ENCODE measurements around the gene MLC1. TPM values are rescaled to one million over a fixed set of nuclear protein-coding genes. Genes with fewer than 3 reads are reported as not detected.

The MLC1 gene
- total RNA-seq, 2 experiments from 2014 or later: 0.16 TPM; not detected in 1

DNA sequence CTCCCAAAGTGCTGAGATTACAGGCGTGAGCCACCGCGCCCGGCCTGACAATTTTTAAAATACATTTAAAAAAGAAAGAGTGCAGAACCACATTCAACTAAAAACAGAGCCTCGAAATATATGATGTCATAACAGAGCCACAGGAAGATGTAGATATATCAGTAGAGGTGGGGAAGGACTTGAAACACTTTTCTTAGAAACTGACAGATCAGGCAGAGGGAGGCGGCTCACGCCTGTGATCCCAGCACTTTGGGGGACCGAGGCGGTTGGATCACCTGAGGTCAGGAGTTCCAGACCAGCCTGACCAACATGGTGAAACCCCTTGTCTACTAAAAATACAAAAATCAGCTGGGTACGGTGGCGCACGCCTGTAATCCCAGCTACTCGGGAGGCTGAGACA lies 7.0 kb downstream of the MLC1 start:
- ChIA-PET CTCF (ENCODE audit: unreplicated experiment) (no interaction called here), POLR2A (interaction anchor here (0.5 kb wide), 1 partner anchor 421 kb away, joined by 3 read pairs; no protein-coding TSS in a partner anchor)
- Histone ChIP-seq H4K20me1 (ENCODE audit: insufficient read depth, low read length) (no peaks in the 10 kb centered on the region), H3K27ac (ENCODE audit: low read depth, low read length, poor library complexity, severe bottlenecking) (no peak overlapping the region), H3K36me3 (ENCODE audit: insufficient read depth, low read length) (no peaks in the 10 kb centered on the region), H3K4me1 (ENCODE audit: insufficient read depth, low read length, poor library complexity, severe bottlenecking) (peaks cover 26% of the 10 kb centered on the region), H3K9me2 (ENCODE audit: insufficient read depth, low read length) (no peaks in the 10 kb centered on the region), H2AFZ (ENCODE audit: low read length) (no peak overlapping the region), H3K9me3 (ENCODE audit: low read length) (no peaks in the 10 kb centered on the region), H3K4me3 (ENCODE audit: low read depth, low read length, poor library complexity, severe bottlenecking) (no peak overlapping the region), H3K79me2 (ENCODE audit: insufficient read depth, low read depth, low read length) (no peaks in the 10 kb centered on the region), H3K4me2 (ENCODE audit: low read length) (no peak overlapping the region)
- intact Hi-C loops (cut with micrococcal nuclease; ENCODE audit: unreplicated experiment): no loop called here
- no TSS peak for BruUV-seq (replicated peaks)
- no peak for DNase-seq (ENCODE audit: low spot score)
- TF ChIP-seq EZH2phosphoT487 (IDR thresholded peaks at IDR 0.05; ENCODE audit: borderline replicate concordance, low read depth, low read length) (no peak), CTCF (conservative IDR thresholded peaks at IDR 0.05; ENCODE audit: low read length) (no peak)

DNA sequence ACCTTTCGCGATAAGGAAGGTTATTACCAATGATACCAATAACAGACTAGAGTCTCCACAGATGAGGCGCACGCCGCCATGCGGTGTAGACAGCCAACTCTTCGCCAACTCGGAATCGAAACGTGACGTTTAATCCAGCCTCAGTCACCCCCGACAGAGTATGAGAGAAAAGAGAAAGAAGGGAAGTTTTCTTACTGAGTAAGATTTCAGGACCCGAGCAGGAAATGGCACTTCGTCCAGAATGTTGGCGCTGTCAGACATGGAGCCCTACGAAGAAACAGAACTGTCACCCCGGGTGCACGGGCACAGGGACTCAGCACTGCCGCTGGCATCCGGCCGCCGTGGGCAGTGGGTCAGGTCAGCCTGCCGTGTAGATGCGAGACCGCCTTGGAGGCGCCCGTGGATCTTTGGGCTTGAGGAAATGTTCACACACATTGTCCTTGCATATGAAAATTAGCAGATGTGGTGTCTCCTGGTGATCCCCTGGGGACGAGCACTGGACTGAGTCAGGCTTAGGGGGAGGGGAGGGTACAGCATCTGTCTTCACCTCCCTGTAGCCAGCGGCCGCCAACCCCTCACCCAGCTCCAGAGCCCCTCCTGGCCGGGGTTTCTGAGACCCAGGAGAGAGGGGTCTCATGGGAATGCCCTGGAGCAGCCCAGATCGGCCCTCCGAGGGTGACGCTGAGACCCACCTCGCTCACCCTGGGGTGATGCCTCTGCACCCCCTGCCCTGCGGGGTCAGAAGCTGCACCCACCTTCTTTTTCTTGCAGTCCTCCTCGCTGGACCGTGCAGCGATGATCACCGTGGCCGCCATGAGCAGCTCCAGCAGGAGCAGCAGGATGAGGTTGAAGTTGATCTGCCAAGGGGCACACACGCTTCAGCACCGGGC lies 8.3 kb downstream of the MLC1 start:
- BruUV-seq (replicated peaks): no TSS peak
- peaks cover 26% of the 10 kb centered on the region for H3K4me1 ChIP-seq (ENCODE audit: insufficient read depth, low read length, poor library complexity, severe bottlenecking)
- H2AFZ ChIP-seq (ENCODE audit: low read length): peak overlapping the region; percentile 42; the same call in 1 of the 2 replicates
- no peaks in the 10 kb centered on the region for H3K9me2 ChIP-seq (ENCODE audit: insufficient read depth, low read length)
- intact Hi-C loops (cut with micrococcal nuclease; ENCODE audit: unreplicated experiment): no loop called here
- no peaks in the 10 kb centered on the region for H3K9me3 ChIP-seq (ENCODE audit: low read length)
- no peak for TF ChIP-seq EZH2phosphoT487 (IDR thresholded peaks at IDR 0.05; ENCODE audit: borderline replicate concordance, low read depth, low read length)
- no peaks in the 10 kb centered on the region for H3K79me2 ChIP-seq (ENCODE audit: insufficient read depth, low read depth, low read length)
- POLR2A ChIA-PET: no interaction called here
- CTCF ChIA-PET (ENCODE audit: unreplicated experiment): no interaction called here
- DNase-seq (ENCODE audit: low spot score): peak; percentile 41
- peak overlapping the region; percentile 56 for H3K4me2 ChIP-seq (ENCODE audit: low read length)
- no peaks in the 10 kb centered on the region for H4K20me1 ChIP-seq (ENCODE audit: insufficient read depth, low read length)
- H3K27ac ChIP-seq (ENCODE audit: low read depth, low read length, poor library complexity, severe bottlenecking): no peak overlapping the region
- no peaks in the 10 kb centered on the region for H3K36me3 ChIP-seq (ENCODE audit: insufficient read depth, low read length)
- no peak overlapping the region for H3K4me3 ChIP-seq (ENCODE audit: low read depth, low read length, poor library complexity, severe bottlenecking)

- H2AFZ ChIP-seq (ENCODE audit: low read length): no peak overlapping the region
- no peaks in the 10 kb centered on the region for H3K36me3 ChIP-seq (ENCODE audit: insufficient read depth, low read length)
- ChIA-PET POLR2A (no interaction called here), CTCF (ENCODE audit: unreplicated experiment) (no interaction called here)
- no peak for TF ChIP-seq EZH2phosphoT487 (IDR thresholded peaks at IDR 0.05; ENCODE audit: borderline replicate concordance, low read depth, low read length)
- TF ChIP-seq CTCF (conservative IDR thresholded peaks at IDR 0.05; ENCODE audit: low read length): no peak
- intact Hi-C loops (cut with micrococcal nuclease; ENCODE audit: unreplicated experiment): no loop called here
- no TSS peak for BruUV-seq (replicated peaks)
- no peaks in the 10 kb centered on the region for H3K9me2 ChIP-seq (ENCODE audit: insufficient read depth, low read length)
- no peaks in the 10 kb centered on the region for H4K20me1 ChIP-seq (ENCODE audit: insufficient read depth, low read length)
- no peak overlapping the region for H3K4me3 ChIP-seq (ENCODE audit: low read depth, low read length, poor library complexity, severe bottlenecking)
- H3K4me2 ChIP-seq (ENCODE audit: low read length): no peak overlapping the region
- H3K27ac ChIP-seq (ENCODE audit: low read depth, low read length, poor library complexity, severe bottlenecking): no peak overlapping the region
- H3K9me3 ChIP-seq (ENCODE audit: low read length): no peaks in the 10 kb centered on the region
- DNase-seq (ENCODE audit: low spot score): no peak
- H3K4me1 ChIP-seq (ENCODE audit: insufficient read depth, low read length, poor library complexity, severe bottlenecking): peaks cover 26% of the 10 kb centered on the region
- H3K79me2 ChIP-seq (ENCODE audit: insufficient read depth, low read depth, low read length): no peaks in the 10 kb centered on the region
These were observed 10.4 kb downstream of the MLC1 start for GRCh38 chr22:50074551-50075530.

Data from OCI-LY7 (cell line).